WTC11 (cell line): ENCODE data around the gene PITPNM3. TPM values are rescaled to one million over a fixed set of nuclear protein-coding genes. Genes with fewer than 3 reads are reported as not detected.

Experiments
- ATAC-seq: fragments of 200-7000 bp; cut with Tn5 transposase; 2 replicates; pipeline ENCODE4 v1.10.0; 2021; ENCODE audit warnings: mild to moderate bottlenecking, moderate library complexity
- CTCF ChIA-PET: fragments of 300-600 bp; sonication (Branson Sonifier 250); formaldehyde crosslinking; loops from one replicate; lab custom pipeline; 2021; ENCODE audit warnings: antibody characterized with exemption; lab: Charles Lee
- POLR2A ChIA-PET: fragments of 350-600 bp; sonication (Branson Sonifier 250); formaldehyde crosslinking; loops from one replicate; lab custom pipeline; 2021; ENCODE audit warnings: antibody characterized with exemption; lab: Charles Lee
- DNase-seq: peaks from one replicate; pipeline ENCODE4 v3.0.0; 2021; ENCODE audit warnings: low spot score
- H3K27ac Mint-ChIP-seq: 2 replicates; pipeline ENCODE4 v1.8.0; 2021; ENCODE audit warnings: mixed read lengths
- H3K27me3 Mint-ChIP-seq: 2 replicates; pipeline ENCODE4 v1.8.0; 2021; ENCODE audit warnings: low read depth, mild to moderate bottlenecking, moderate library complexity, mixed read lengths
- H3K36me3 Mint-ChIP-seq: 2 replicates; pipeline ENCODE4 v1.8.0; 2021; ENCODE audit warnings: mixed read lengths
- H3K4me1 Mint-ChIP-seq: 2 replicates; pipeline ENCODE4 v1.8.0; 2022; ENCODE audit warnings: mixed read lengths
- H3K4me3 Mint-ChIP-seq: 2 replicates; pipeline ENCODE4 v1.8.0; 2021; ENCODE audit warnings: mild to moderate bottlenecking, moderate library complexity, mixed read lengths
- H3K9me3 Mint-ChIP-seq: 2 replicates; pipeline ENCODE4 v1.8.0; 2021; ENCODE audit warnings: mixed read lengths
- ATF1 ChIP-seq: sonication (generic); formaldehyde crosslinking; IDR thresholded peaks from 2 replicates; pipeline ENCODE4 v1.8.1; 2023; ENCODE audit warnings: mild to moderate bottlenecking, moderate library complexity, missing genetic modification reagents
- CREM ChIP-seq: sonication (generic); formaldehyde crosslinking; IDR thresholded peaks from 2 replicates; pipeline ENCODE4 v1.8.1; 2022; ENCODE audit warnings: mild to moderate bottlenecking, missing genetic modification reagents, moderate library complexity
- ELF4 ChIP-seq: sonication (generic); formaldehyde crosslinking; IDR thresholded peaks from 2 replicates; pipeline ENCODE4 v1.8.1; 2022; ENCODE audit warnings: low read depth, mild to moderate bottlenecking, moderate library complexity, missing genetic modification reagents
- MYBL2 ChIP-seq: sonication (generic); formaldehyde crosslinking; IDR thresholded peaks from 2 replicates; pipeline ENCODE4 v1.8.1; 2023; ENCODE audit warnings: mild to moderate bottlenecking, moderate library complexity, missing genetic modification reagents
- OVOL2 ChIP-seq: fragments of 250-450 bp; sonication (Bioruptor Pico); IDR thresholded peaks from 2 replicates; pipeline ENCODE4 v1.9.0; 2021; ENCODE audit warnings: mild to moderate bottlenecking, borderline replicate concordance
- PRRX2 ChIP-seq: fragments of 250-450 bp; sonication (Bioruptor Pico); IDR thresholded peaks from 2 replicates; pipeline ENCODE4 v1.8.0; 2021; ENCODE audit warnings: mild to moderate bottlenecking
- RORB ChIP-seq: fragments of 250-450 bp; sonication (Bioruptor Pico); IDR thresholded peaks from 2 replicates; pipeline ENCODE4 v1.9.0; 2021; ENCODE audit warnings: mild to moderate bottlenecking
- SOX15 ChIP-seq: fragments of 250-450 bp; sonication (Bioruptor Pico); IDR thresholded peaks from 2 replicates; pipeline ENCODE4 v1.9.0; 2021; ENCODE audit warnings: mild to moderate bottlenecking
- SP1 ChIP-seq: sonication (generic); formaldehyde crosslinking; conservative IDR thresholded peaks from 2 replicates; pipeline ENCODE4 v1.8.1; 2022; ENCODE audit warnings: missing genetic modification reagents
- TP53 ChIP-seq: sonication (generic); formaldehyde crosslinking; IDR thresholded peaks from 2 replicates; pipeline ENCODE4 v1.8.1; 2023; ENCODE audit warnings: mild to moderate bottlenecking, missing genetic modification reagents
- total RNA-seq: library from RNA; stranded (reverse); gene quantifications from 3 replicates; pipeline ENCODE4 v1.2.3, GENCODE V29; 2021
- TF ChIP-seq, protein P1 (sequence below): sonication (generic); formaldehyde crosslinking; IDR thresholded peaks from 2 replicates; pipeline ENCODE4 v1.8.1; 2023; ENCODE audit warnings: mild to moderate bottlenecking, missing genetic modification reagents, borderline replicate concordance
- TF ChIP-seq, protein P2 (sequence below): sonication (generic); formaldehyde crosslinking; IDR thresholded peaks from 2 replicates; pipeline ENCODE4 v1.8.1; 2023; ENCODE audit warnings: mild to moderate bottlenecking, missing genetic modification reagents
- TF ChIP-seq, protein P3 (sequence below): sonication (generic); formaldehyde crosslinking; IDR thresholded peaks from 2 replicates; pipeline ENCODE4 v1.8.0; 2022; ENCODE audit warnings: missing genetic modification reagents
- TF ChIP-seq, protein P4 (sequence below): sonication (generic); formaldehyde crosslinking; IDR thresholded peaks from 2 replicates; pipeline ENCODE4 v1.8.1; 2022; ENCODE audit warnings: mild to moderate bottlenecking, moderate library complexity, missing genetic modification reagents
- TF ChIP-seq, protein P5 (sequence below): fragments of 250-450 bp; sonication (Bioruptor Pico); IDR thresholded peaks from 2 replicates; pipeline ENCODE4 v2.1.2; 2022; ENCODE audit warnings: mild to moderate bottlenecking, moderate library complexity

PITPNM3 gene
- total RNA-seq, 1 experiment from 2014 or later, result 2.8 TPM

DNA sequence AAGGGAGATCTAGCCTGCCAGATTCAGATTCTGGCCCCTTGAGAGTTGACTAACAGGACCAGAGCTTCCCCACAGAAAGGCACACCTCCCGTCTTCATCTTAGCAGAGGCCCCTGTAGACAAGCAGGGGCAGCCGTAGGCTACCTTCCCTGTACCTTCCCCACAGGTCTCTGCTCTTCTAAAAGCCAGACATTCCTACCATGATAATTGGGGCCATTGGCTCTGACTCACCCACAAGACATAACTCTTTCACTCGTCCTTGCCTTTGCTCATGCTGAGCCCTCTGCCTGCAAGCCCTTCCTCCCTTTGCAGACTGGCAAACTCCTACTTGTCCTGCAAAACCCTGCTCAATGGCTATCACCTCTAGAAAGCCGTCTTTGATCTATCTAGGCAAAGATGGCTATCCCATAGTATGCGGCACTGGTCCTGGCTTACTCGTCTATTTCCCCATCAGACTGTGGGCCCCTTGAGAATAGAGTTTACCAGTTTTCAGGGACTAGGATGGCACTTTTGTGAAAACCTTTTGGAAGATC is 68.3 kb downstream of the PITPNM3 start (continued):
- TF ChIP-seq, protein P1, sequence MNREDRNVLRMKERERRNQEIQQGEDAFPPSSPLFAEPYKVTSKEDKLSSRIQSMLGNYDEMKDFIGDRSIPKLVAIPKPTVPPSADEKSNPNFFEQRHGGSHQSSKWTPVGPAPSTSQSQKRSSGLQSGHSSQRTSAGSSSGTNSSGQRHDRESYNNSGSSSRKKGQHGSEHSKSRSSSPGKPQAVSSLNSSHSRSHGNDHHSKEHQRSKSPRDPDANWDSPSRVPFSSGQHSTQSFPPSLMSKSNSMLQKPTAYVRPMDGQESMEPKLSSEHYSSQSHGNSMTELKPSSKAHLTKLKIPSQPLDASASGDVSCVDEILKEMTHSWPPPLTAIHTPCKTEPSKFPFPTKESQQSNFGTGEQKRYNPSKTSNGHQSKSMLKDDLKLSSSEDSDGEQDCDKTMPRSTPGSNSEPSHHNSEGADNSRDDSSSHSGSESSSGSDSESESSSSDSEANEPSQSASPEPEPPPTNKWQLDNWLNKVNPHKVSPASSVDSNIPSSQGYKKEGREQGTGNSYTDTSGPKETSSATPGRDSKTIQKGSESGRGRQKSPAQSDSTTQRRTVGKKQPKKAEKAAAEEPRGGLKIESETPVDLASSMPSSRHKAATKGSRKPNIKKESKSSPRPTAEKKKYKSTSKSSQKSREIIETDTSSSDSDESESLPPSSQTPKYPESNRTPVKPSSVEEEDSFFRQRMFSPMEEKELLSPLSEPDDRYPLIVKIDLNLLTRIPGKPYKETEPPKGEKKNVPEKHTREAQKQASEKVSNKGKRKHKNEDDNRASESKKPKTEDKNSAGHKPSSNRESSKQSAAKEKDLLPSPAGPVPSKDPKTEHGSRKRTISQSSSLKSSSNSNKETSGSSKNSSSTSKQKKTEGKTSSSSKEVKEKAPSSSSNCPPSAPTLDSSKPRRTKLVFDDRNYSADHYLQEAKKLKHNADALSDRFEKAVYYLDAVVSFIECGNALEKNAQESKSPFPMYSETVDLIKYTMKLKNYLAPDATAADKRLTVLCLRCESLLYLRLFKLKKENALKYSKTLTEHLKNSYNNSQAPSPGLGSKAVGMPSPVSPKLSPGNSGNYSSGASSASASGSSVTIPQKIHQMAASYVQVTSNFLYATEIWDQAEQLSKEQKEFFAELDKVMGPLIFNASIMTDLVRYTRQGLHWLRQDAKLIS (CRISPR knock-in tag), result no peak
- TF ChIP-seq ELF4 (CRISPR knock-in tag) (no peak), RORB (CRISPR knock-in tag) (no peak), CREM (CRISPR knock-in tag) (no peak), SOX15 (CRISPR knock-in tag) (no peak), MYBL2 (CRISPR knock-in tag) (no peak), OVOL2 (CRISPR knock-in tag) (no peak), ATF1 (CRISPR knock-in tag) (no peak), SP1 (CRISPR knock-in tag) (no peak), PRRX2 (CRISPR knock-in tag) (no peak)
- TF ChIP-seq, protein P2, sequence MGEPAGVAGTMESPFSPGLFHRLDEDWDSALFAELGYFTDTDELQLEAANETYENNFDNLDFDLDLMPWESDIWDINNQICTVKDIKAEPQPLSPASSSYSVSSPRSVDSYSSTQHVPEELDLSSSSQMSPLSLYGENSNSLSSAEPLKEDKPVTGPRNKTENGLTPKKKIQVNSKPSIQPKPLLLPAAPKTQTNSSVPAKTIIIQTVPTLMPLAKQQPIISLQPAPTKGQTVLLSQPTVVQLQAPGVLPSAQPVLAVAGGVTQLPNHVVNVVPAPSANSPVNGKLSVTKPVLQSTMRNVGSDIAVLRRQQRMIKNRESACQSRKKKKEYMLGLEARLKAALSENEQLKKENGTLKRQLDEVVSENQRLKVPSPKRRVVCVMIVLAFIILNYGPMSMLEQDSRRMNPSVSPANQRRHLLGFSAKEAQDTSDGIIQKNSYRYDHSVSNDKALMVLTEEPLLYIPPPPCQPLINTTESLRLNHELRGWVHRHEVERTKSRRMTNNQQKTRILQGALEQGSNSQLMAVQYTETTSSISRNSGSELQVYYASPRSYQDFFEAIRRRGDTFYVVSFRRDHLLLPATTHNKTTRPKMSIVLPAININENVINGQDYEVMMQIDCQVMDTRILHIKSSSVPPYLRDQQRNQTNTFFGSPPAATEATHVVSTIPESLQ (CRISPR knock-in tag), result no peak
- TF ChIP-seq, protein P3, sequence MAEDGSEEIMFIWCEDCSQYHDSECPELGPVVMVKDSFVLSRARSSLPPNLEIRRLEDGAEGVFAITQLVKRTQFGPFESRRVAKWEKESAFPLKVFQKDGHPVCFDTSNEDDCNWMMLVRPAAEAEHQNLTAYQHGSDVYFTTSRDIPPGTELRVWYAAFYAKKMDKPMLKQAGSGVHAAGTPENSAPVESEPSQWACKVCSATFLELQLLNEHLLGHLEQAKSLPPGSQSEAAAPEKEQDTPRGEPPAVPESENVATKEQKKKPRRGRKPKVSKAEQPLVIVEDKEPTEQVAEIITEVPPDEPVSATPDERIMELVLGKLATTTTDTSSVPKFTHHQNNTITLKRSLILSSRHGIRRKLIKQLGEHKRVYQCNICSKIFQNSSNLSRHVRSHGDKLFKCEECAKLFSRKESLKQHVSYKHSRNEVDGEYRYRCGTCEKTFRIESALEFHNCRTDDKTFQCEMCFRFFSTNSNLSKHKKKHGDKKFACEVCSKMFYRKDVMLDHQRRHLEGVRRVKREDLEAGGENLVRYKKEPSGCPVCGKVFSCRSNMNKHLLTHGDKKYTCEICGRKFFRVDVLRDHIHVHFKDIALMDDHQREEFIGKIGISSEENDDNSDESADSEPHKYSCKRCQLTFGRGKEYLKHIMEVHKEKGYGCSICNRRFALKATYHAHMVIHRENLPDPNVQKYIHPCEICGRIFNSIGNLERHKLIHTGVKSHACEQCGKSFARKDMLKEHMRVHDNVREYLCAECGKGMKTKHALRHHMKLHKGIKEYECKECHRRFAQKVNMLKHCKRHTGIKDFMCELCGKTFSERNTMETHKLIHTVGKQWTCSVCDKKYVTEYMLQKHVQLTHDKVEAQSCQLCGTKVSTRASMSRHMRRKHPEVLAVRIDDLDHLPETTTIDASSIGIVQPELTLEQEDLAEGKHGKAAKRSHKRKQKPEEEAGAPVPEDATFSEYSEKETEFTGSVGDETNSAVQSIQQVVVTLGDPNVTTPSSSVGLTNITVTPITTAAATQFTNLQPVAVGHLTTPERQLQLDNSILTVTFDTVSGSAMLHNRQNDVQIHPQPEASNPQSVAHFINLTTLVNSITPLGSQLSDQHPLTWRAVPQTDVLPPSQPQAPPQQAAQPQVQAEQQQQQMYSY (CRISPR knock-in tag), result no peak
- TF ChIP-seq, protein P4, sequence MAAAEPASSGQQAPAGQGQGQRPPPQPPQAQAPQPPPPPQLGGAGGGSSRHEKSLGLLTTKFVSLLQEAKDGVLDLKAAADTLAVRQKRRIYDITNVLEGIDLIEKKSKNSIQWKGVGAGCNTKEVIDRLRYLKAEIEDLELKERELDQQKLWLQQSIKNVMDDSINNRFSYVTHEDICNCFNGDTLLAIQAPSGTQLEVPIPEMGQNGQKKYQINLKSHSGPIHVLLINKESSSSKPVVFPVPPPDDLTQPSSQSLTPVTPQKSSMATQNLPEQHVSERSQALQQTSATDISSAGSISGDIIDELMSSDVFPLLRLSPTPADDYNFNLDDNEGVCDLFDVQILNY (CRISPR knock-in tag), result no peak

DNA sequence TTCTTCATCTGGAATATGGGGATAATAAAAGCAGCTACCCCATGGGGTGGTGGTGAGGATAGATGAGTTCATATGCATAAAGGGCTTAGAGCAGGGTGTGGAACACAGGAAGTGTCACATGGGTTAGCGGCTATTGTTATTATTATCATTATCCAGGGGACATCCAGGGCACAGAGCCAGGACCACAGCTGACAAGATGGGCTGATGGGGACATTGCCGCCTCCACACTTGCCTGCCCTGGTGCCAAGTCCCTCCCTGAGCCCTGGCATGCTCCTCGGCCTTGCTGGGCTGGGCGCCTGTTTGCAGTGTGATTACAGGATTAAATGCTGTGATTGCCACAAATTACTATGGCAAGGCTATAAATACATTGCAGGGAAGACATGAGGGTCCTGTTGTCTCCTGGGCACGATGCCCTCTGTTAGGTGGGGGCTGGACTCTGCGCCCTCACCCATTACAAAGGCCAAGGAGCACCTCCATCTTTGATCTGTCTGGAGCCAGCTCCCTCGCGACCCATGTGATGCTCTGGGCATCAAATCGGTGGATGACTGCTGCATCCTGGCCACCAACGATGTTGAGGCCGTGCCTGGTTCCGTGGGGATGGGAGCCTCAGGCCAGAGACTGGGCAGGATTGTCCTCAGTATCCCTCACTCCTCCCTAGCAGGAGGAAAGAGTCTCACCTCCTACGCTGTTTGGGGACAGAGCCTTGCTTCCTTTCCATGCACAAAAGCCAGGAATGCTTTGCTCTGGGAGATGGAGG is 68.9 kb downstream of the PITPNM3 start:
- TF ChIP-seq, protein P5, sequence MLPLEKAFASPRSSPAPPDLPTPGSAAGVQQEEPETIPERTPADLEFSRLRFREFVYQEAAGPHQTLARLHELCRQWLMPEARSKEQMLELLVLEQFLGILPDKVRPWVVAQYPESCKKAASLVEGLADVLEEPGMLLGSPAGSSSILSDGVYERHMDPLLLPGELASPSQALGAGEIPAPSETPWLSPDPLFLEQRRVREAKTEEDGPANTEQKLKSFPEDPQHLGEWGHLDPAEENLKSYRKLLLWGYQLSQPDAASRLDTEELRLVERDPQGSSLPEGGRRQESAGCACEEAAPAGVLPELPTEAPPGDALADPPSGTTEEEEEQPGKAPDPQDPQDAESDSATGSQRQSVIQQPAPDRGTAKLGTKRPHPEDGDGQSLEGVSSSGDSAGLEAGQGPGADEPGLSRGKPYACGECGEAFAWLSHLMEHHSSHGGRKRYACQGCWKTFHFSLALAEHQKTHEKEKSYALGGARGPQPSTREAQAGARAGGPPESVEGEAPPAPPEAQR, result no peak
- TF ChIP-seq TP53 (CRISPR knock-in tag), result no peak
- H3K4me3 Mint-ChIP-seq, result no peak overlapping the region
- H3K27ac Mint-ChIP-seq, result no peak overlapping the region
- H3K36me3 Mint-ChIP-seq, result no peaks in the 10 kb centered on the region
- peaks cover 47% of the 10 kb centered on the region for H3K4me1 Mint-ChIP-seq
- CTCF ChIA-PET, result interaction anchor here (0.6 to 4.1 kb wide), 3 partner anchors 11 to 72 kb away, joined by 3 to 16 read pairs (median 5); no protein-coding TSS in a partner anchor
- no peak for DNase-seq
- no peaks in the 10 kb centered on the region; the same call in 1 of the 2 replicates for H3K27me3 Mint-ChIP-seq
- POLR2A ChIA-PET, result no interaction called here
- no peak for ATAC-seq
- no peaks in the 10 kb centered on the region for H3K9me3 Mint-ChIP-seq
